ENCODE data around the gene MTIF2. TPM values are rescaled to one million over a fixed set of nuclear protein-coding genes. Genes with fewer than 3 reads are reported as not detected.

The MTIF2 gene
- total and polyA plus RNA-seq, 9 of the 15 experiments (the other 6 are each of a cell fraction or from before 2014, with no cell fraction given) = 58.7 to 143 (median 105) TPM

- Histone ChIP-seq H3K9me1 (ENCODE audit: control insufficient read depth, insufficient read depth, low read length) (no peaks in the 10 kb centered on the region), H3K4me1 (replicated peaks in 1 of 2; ENCODE audit: control insufficient read depth in 2 of 2, insufficient read depth in 2 of 2, low read length in 2 of 2) (no peaks in the 10 kb centered on the region), H3K36me3 (ENCODE audit: control insufficient read depth, insufficient read depth, low read length) (peaks cover 85% of the 10 kb centered on the region), H3K9ac (ENCODE audit: insufficient read depth in 1 of 2, low read depth in 2 of 2, low read length in 2 of 2) (no peak overlapping the region), H4K20me1 (replicated peaks; ENCODE audit: control insufficient read depth, insufficient read depth, low read length) (no peaks in the 10 kb centered on the region), H3K27ac (ENCODE audit: extremely low read depth, low read depth, low read length) (no peak overlapping the region), H2AFZ (ENCODE audit: low read depth, low read length) (no peak overlapping the region), H3K4me3 (no peak overlapping the region), H3K79me2 (ENCODE audit: control insufficient read depth, insufficient read depth, low read length) (no peaks in the 10 kb centered on the region), H3K27me3 (ENCODE audit: control insufficient read depth in 2 of 2, insufficient read depth in 2 of 2, low read length in 2 of 2) (no peaks in the 10 kb centered on the region), H3K4me2 (ENCODE audit: insufficient read depth, low read length) (no peak overlapping the region), H3K9me3 (replicated peaks; ENCODE audit: control insufficient read depth, insufficient read depth, low read depth, low read length) (no peaks in the 10 kb centered on the region)
- no peak for DNase-seq (ENCODE audit: extremely low read depth in 1 of 4, low spot score in 3 of 4)
- POLR2A ChIA-PET = interaction anchor here (0.6 kb wide), 1 partner anchor 36 kb away, joined by 3 read pairs; no protein-coding TSS in a partner anchor
- no peak for FAIRE-seq
- intact Hi-C loops (cut with micrococcal nuclease) (no loop called here), in situ Hi-C loops (cut with MboI) (no loop called here)
- CTCF ChIA-PET (ENCODE audit: low intra/inter-chr PET ratio) = no interaction called here
- ATAC-seq = no peak
- 82% methylated on average over 3 of the region's 3 CpGs for WGBS (ENCODE audit: insufficient coverage, low coverage, missing lambda C conversion rate)
- no TSS peak for BruUV-seq (replicated peaks)
- TF ChIP-seq TBP (optimal IDR thresholded peaks at IDR 0.05; ENCODE audit: low read depth, low read length) (no peak), CBX2 (IDR thresholded peaks at IDR 0.05; ENCODE audit: insufficient read depth, low read length, poor library complexity, severe bottlenecking) (no peak), YY1 (IDR thresholded peaks at IDR 0.05; ENCODE audit: borderline replicate concordance in 1 of 3, control insufficient read depth in 1 of 3, extremely low read depth in 1 of 3, insufficient read depth in 3 of 3, insufficient read length in 1 of 3, insufficient replicate concordance in 2 of 3, low read depth in 1 of 3, low read length in 2 of 3) (no peak), ZNF589 (CRISPR knock-in tag; IDR thresholded peaks at IDR 0.05; ENCODE audit: low read depth) (no peak), ZNF57 (CRISPR knock-in tag; IDR thresholded peaks at IDR 0.05) (no peak), ZNF121 (CRISPR knock-in tag; conservative IDR thresholded peaks at IDR 0.05) (no peak), HLTF (IDR thresholded peaks at IDR 0.05) (no peak), THRAP3 (IDR thresholded peaks at IDR 0.05; ENCODE audit: borderline replicate concordance) (no peak), ARID3A (IDR thresholded peaks at IDR 0.05; ENCODE audit: borderline replicate concordance, low read depth, low read length) (no peak), RUNX1 (IDR thresholded peaks at IDR 0.05; ENCODE audit: low read depth) (no peak), ZBTB34 (CRISPR knock-in tag; IDR thresholded peaks at IDR 0.05) (no peak), HMGXB4 (CRISPR knock-in tag; IDR thresholded peaks at IDR 0.05) (no peak), RBM34 (IDR thresholded peaks at IDR 0.05; ENCODE audit: borderline replicate concordance, insufficient read depth, low read length) (no peak), RBM39 (optimal IDR thresholded peaks at IDR 0.05; ENCODE audit: low read depth, low read length) (no peak), FOXA1 (IDR thresholded peaks at IDR 0.05; ENCODE audit: borderline replicate concordance) (no peak), ZNF778 (CRISPR knock-in tag; IDR thresholded peaks at IDR 0.05) (no peak), SRSF9 (IDR thresholded peaks at IDR 0.05; ENCODE audit: borderline replicate concordance, low read depth, low read length) (no peak), ZNF140 (CRISPR knock-in tag; IDR thresholded peaks at IDR 0.05) (no peak)
Measured at GRCh38 chr2:55252832-55253231, 16.2 kb downstream of the MTIF2 start.
